Measurements from ENCODE around the gene TCF23.

Gene TCF23

GRCh38 chr2:27138111-27138510 lies 10.7 kb upstream of the TCF23 start:
- H3K27me3 ChIP-seq (ENCODE audit: control insufficient read depth in 2 of 2, insufficient read depth in 2 of 2, low read length in 2 of 2), result no peaks in the 10 kb centered on the region
- no peak overlapping the region for H3K9ac ChIP-seq (ENCODE audit: low read depth in 1 of 2, low read length in 2 of 2)
- no peak overlapping the region for H3K27ac ChIP-seq (ENCODE audit: low read depth in 2 of 2, low read length in 2 of 2)
- H3K4me3 ChIP-seq (ENCODE audit: low read length in 2 of 2), result no peak overlapping the region
- H3K4me1 ChIP-seq (ENCODE audit: control insufficient read depth in 2 of 2, insufficient read depth in 2 of 2, low read length in 2 of 2), result peaks cover 9 to 11% of the 10 kb centered on the region in 2 donors
- no peaks in the 10 kb centered on the region for H3K36me3 ChIP-seq (ENCODE audit: control insufficient read depth in 2 of 2, insufficient read depth in 2 of 2, low read length in 2 of 2)
- no peaks in the 10 kb centered on the region for H3K9me3 ChIP-seq (ENCODE audit: control insufficient read depth in 2 of 2, low read length in 2 of 2)

GRCh38 chr2:27139310-27139709 lies 9.5 kb upstream of the TCF23 start, which contains the start of gene PRR30:
PRR30 (minus strand) TSS chr2:27139410; CDS start chr2:27138329, 1,081 bp downstream.
- Histone ChIP-seq H3K4me3 (ENCODE audit: low read length in 2 of 2) (no peak within 1 kb of the TSS), H3K9me3 (ENCODE audit: control insufficient read depth in 2 of 2, low read length in 2 of 2) (no peaks in the 10 kb centered on the region), H3K4me1 (ENCODE audit: control insufficient read depth in 2 of 2, insufficient read depth in 2 of 2, low read length in 2 of 2) (peaks cover 0 to 4% of the 10 kb centered on the region in 2 donors), H3K9ac (ENCODE audit: low read depth in 1 of 2, low read length in 2 of 2) (no peak within 1 kb of the TSS), H3K27ac (ENCODE audit: low read depth in 2 of 2, low read length in 2 of 2) (no peak within 1 kb of the TSS), H3K36me3 (ENCODE audit: control insufficient read depth in 2 of 2, insufficient read depth in 2 of 2, low read length in 2 of 2) (no peaks in the 10 kb centered on the region), H3K27me3 (ENCODE audit: control insufficient read depth in 2 of 2, insufficient read depth in 2 of 2, low read length in 2 of 2) (no peaks in the 10 kb centered on the region)

- no peaks in the 10 kb centered on the region for H3K9me3 ChIP-seq (ENCODE audit: control insufficient read depth in 2 of 2, low read length in 2 of 2)
- no peak overlapping the region for H3K27ac ChIP-seq (ENCODE audit: low read depth in 2 of 2, low read length in 2 of 2)
- no peaks in the 10 kb centered on the region for H3K27me3 ChIP-seq (ENCODE audit: control insufficient read depth in 2 of 2, insufficient read depth in 2 of 2, low read length in 2 of 2)
- H3K36me3 ChIP-seq (ENCODE audit: control insufficient read depth in 2 of 2, insufficient read depth in 2 of 2, low read length in 2 of 2), result no peaks in the 10 kb centered on the region
- H3K9ac ChIP-seq (ENCODE audit: low read depth in 1 of 2, low read length in 2 of 2), result no peak overlapping the region
- H3K4me3 ChIP-seq (ENCODE audit: low read length in 2 of 2), result no peak overlapping the region
- H3K4me1 ChIP-seq (ENCODE audit: control insufficient read depth in 2 of 2, insufficient read depth in 2 of 2, low read length in 2 of 2), result no peaks in the 10 kb centered on the region
These were observed 5.5 kb upstream of the TCF23 start for GRCh38 chr2:27143285-27143684.

- H3K36me3 ChIP-seq (ENCODE audit: control insufficient read depth in 2 of 2, insufficient read depth in 2 of 2, low read length in 2 of 2), result no peaks in the 10 kb centered on the region
- no peak overlapping the region for H3K4me3 ChIP-seq (ENCODE audit: low read length in 2 of 2)
- H3K27me3 ChIP-seq (ENCODE audit: control insufficient read depth in 2 of 2, insufficient read depth in 2 of 2, low read length in 2 of 2), result no peaks in the 10 kb centered on the region
- no peak overlapping the region for H3K27ac ChIP-seq (ENCODE audit: low read depth in 2 of 2, low read length in 2 of 2)
- no peaks in the 10 kb centered on the region for H3K9me3 ChIP-seq (ENCODE audit: control insufficient read depth in 2 of 2, low read length in 2 of 2)
- no peak overlapping the region for H3K9ac ChIP-seq (ENCODE audit: low read depth in 1 of 2, low read length in 2 of 2)
- no peaks in the 10 kb centered on the region for H3K4me1 ChIP-seq (ENCODE audit: control insufficient read depth in 2 of 2, insufficient read depth in 2 of 2, low read length in 2 of 2)
These were observed 3.1 kb upstream of the TCF23 start for GRCh38 chr2:27145682-27146081.

GRCh38 chr2:27147935-27148334 lies 869 bp upstream of the TCF23 start:
- Histone ChIP-seq H3K9me3 (ENCODE audit: control insufficient read depth in 2 of 2, low read length in 2 of 2) (no peaks in the 10 kb centered on the region), H3K27ac (ENCODE audit: low read depth in 2 of 2, low read length in 2 of 2) (no peak overlapping the region), H3K4me3 (ENCODE audit: low read length in 2 of 2) (no peak overlapping the region), H3K27me3 (ENCODE audit: control insufficient read depth in 2 of 2, insufficient read depth in 2 of 2, low read length in 2 of 2) (no peaks in the 10 kb centered on the region), H3K4me1 (ENCODE audit: control insufficient read depth in 2 of 2, insufficient read depth in 2 of 2, low read length in 2 of 2) (no peaks in the 10 kb centered on the region), H3K36me3 (ENCODE audit: control insufficient read depth in 2 of 2, insufficient read depth in 2 of 2, low read length in 2 of 2) (no peaks in the 10 kb centered on the region), H3K9ac (ENCODE audit: low read depth in 1 of 2, low read length in 2 of 2) (no peak overlapping the region)

GRCh38 chr2:27149570-27150405 lies 984 bp downstream of the TCF23 start:
- no peaks in the 10 kb centered on the region for H3K9me3 ChIP-seq (ENCODE audit: control insufficient read depth in 2 of 2, low read length in 2 of 2)
- H3K27me3 ChIP-seq (ENCODE audit: control insufficient read depth in 2 of 2, insufficient read depth in 2 of 2, low read length in 2 of 2), result no peaks in the 10 kb centered on the region
- H3K36me3 ChIP-seq (ENCODE audit: control insufficient read depth in 2 of 2, insufficient read depth in 2 of 2, low read length in 2 of 2), result no peaks in the 10 kb centered on the region
- H3K9ac ChIP-seq (ENCODE audit: low read depth in 1 of 2, low read length in 2 of 2), result no peak overlapping the region
- H3K4me1 ChIP-seq (ENCODE audit: control insufficient read depth in 2 of 2, insufficient read depth in 2 of 2, low read length in 2 of 2), result no peaks in the 10 kb centered on the region
- H3K4me3 ChIP-seq (ENCODE audit: low read length in 2 of 2), result no peak overlapping the region
- H3K27ac ChIP-seq (ENCODE audit: low read depth in 2 of 2, low read length in 2 of 2), result no peak overlapping the region

- Histone ChIP-seq H3K9ac (ENCODE audit: low read depth in 1 of 2, low read length in 2 of 2) (no peak overlapping the region), H3K27ac (ENCODE audit: low read depth in 2 of 2, low read length in 2 of 2) (no peak overlapping the region), H3K27me3 (ENCODE audit: control insufficient read depth in 2 of 2, insufficient read depth in 2 of 2, low read length in 2 of 2) (no peaks in the 10 kb centered on the region), H3K9me3 (ENCODE audit: control insufficient read depth in 2 of 2, low read length in 2 of 2) (no peaks in the 10 kb centered on the region), H3K36me3 (ENCODE audit: control insufficient read depth in 2 of 2, insufficient read depth in 2 of 2, low read length in 2 of 2) (no peaks in the 10 kb centered on the region), H3K4me3 (ENCODE audit: low read length in 2 of 2) (no peak overlapping the region), H3K4me1 (ENCODE audit: control insufficient read depth in 2 of 2, insufficient read depth in 2 of 2, low read length in 2 of 2) (no peaks in the 10 kb centered on the region)
These were observed 1.9 kb downstream of the TCF23 start for GRCh38 chr2:27150639-27151230.

- Histone ChIP-seq H3K4me3 (ENCODE audit: low read length in 2 of 2) (no peak overlapping the region), H3K27ac (ENCODE audit: low read depth in 2 of 2, low read length in 2 of 2) (no peak overlapping the region), H3K9me3 (ENCODE audit: control insufficient read depth in 2 of 2, low read length in 2 of 2) (no peaks in the 10 kb centered on the region), H3K4me1 (ENCODE audit: control insufficient read depth in 2 of 2, insufficient read depth in 2 of 2, low read length in 2 of 2) (no peaks in the 10 kb centered on the region), H3K36me3 (ENCODE audit: control insufficient read depth in 2 of 2, insufficient read depth in 2 of 2, low read length in 2 of 2) (no peaks in the 10 kb centered on the region), H3K9ac (ENCODE audit: low read depth in 1 of 2, low read length in 2 of 2) (no peak overlapping the region), H3K27me3 (ENCODE audit: control insufficient read depth in 2 of 2, insufficient read depth in 2 of 2, low read length in 2 of 2) (no peaks in the 10 kb centered on the region)
These were observed 3.4 kb downstream of the TCF23 start for GRCh38 chr2:27152102-27152795.

- H3K9me3 ChIP-seq (ENCODE audit: control insufficient read depth in 2 of 2, low read length in 2 of 2), result no peaks in the 10 kb centered on the region
- H3K9ac ChIP-seq (ENCODE audit: low read depth in 1 of 2, low read length in 2 of 2), result no peak overlapping the region
- no peak overlapping the region for H3K27ac ChIP-seq (ENCODE audit: low read depth in 2 of 2, low read length in 2 of 2)
- no peaks in the 10 kb centered on the region for H3K36me3 ChIP-seq (ENCODE audit: control insufficient read depth in 2 of 2, insufficient read depth in 2 of 2, low read length in 2 of 2)
- no peak overlapping the region for H3K4me3 ChIP-seq (ENCODE audit: low read length in 2 of 2)
- H3K27me3 ChIP-seq (ENCODE audit: control insufficient read depth in 2 of 2, insufficient read depth in 2 of 2, low read length in 2 of 2), result no peaks in the 10 kb centered on the region
- no peaks in the 10 kb centered on the region for H3K4me1 ChIP-seq (ENCODE audit: control insufficient read depth in 2 of 2, insufficient read depth in 2 of 2, low read length in 2 of 2)
These were observed 4.1 kb downstream of the TCF23 start for GRCh38 chr2:27152796-27153464.

GRCh38 chr2:27154488-27154887 lies 5.7 kb downstream of the TCF23 start:
- no peaks in the 10 kb centered on the region for H3K27me3 ChIP-seq (ENCODE audit: control insufficient read depth in 2 of 2, insufficient read depth in 2 of 2, low read length in 2 of 2)
- H3K9me3 ChIP-seq (ENCODE audit: control insufficient read depth in 2 of 2, low read length in 2 of 2), result no peaks in the 10 kb centered on the region
- H3K27ac ChIP-seq (ENCODE audit: low read depth in 2 of 2, low read length in 2 of 2), result no peak overlapping the region
- H3K4me3 ChIP-seq (ENCODE audit: low read length in 2 of 2), result no peak overlapping the region
- H3K4me1 ChIP-seq (ENCODE audit: control insufficient read depth in 2 of 2, insufficient read depth in 2 of 2, low read length in 2 of 2), result no peaks in the 10 kb centered on the region
- no peak overlapping the region for H3K9ac ChIP-seq (ENCODE audit: low read depth in 1 of 2, low read length in 2 of 2)
- no peaks in the 10 kb centered on the region for H3K36me3 ChIP-seq (ENCODE audit: control insufficient read depth in 2 of 2, insufficient read depth in 2 of 2, low read length in 2 of 2)
